IMR-90 (cell line): ENCODE results near the gene PGA4. TPM values are rescaled to one million over a fixed set of nuclear protein-coding genes. Genes with fewer than 3 reads are reported as not detected.

Source experiments
- ATAC-seq: fragments of 200-7000 bp; cut with Tn5 transposase; 2 replicates; pipeline ENCODE4 v1.9.1; 2020; ENCODE audit warnings: low read depth, mild to moderate bottlenecking, moderate library complexity
- BruUV-seq: library from RNA; stranded (reverse); fragments of 400-500 nt; replicated peaks from 2 replicates; lab custom pipeline; 2021; lab: Mats Ljungman, UMichigan
- CTCF ChIA-PET: fragments of 300-600 bp; formaldehyde crosslinking; extraction: SDS; loops from one replicate; lab custom pipeline; 2021; ENCODE audit warnings: antibody characterized with exemption; lab: Yijun Ruan, JAX
- POLR2A ChIA-PET: fragments of 300-600 bp; sonication (Branson Sonifier 250); formaldehyde crosslinking; loops from one replicate; lab custom pipeline; 2022; ENCODE audit warnings: antibody characterized with exemption; ENCODE audit not compliant: unreplicated experiment; lab: Charles Lee
- DNase-seq: peaks from one replicate; pipeline ENCODE4 v3.0.0; 2013
- H2AFZ ChIP-seq: replicated peaks from 2 replicates; pipeline ENCODE3; 2013; ENCODE audit warnings: low read length, mild to moderate bottlenecking; ENCODE audit not compliant: poor library complexity
- H2AK5ac ChIP-seq: 2 replicates; pipeline ENCODE4 v1.6.1; 2013; ENCODE audit warnings: low read depth, low read length, inconsistent platforms
- H2AK9ac ChIP-seq: replicated peaks from 2 replicates; pipeline ENCODE3; 2013; ENCODE audit warnings: mild to moderate bottlenecking, low read depth, low read length, moderate library complexity; ENCODE audit not compliant: poor library complexity
- H2BK120ac ChIP-seq: 2 replicates; pipeline ENCODE4 v1.6.1; 2013; ENCODE audit warnings: low read depth, low read length, inconsistent platforms
- H2BK15ac ChIP-seq: 3 replicates; pipeline ENCODE4 v1.6.1; 2013; ENCODE audit warnings: low read depth, low read length, inconsistent platforms
- H2BK20ac ChIP-seq: 2 replicates; pipeline ENCODE4 v1.6.1; 2013; ENCODE audit warnings: low read depth, mild to moderate bottlenecking, inconsistent platforms, low read length, moderate library complexity
- H2BK5ac ChIP-seq: 2 replicates; pipeline ENCODE4 v1.6.1; 2013; ENCODE audit warnings: mild to moderate bottlenecking, low read depth, low read length, inconsistent platforms; ENCODE audit not compliant: poor library complexity, severe bottlenecking
- H3K14ac ChIP-seq: replicated peaks from 2 replicates; pipeline ENCODE4 v1.6.1; 2013; ENCODE audit warnings: low read depth, low read length, inconsistent platforms
- H3K18ac ChIP-seq: 2 replicates; pipeline ENCODE4 v1.6.1; 2013; ENCODE audit warnings: low read depth, low read length, control low read depth
- H3K23ac ChIP-seq: 2 replicates; pipeline ENCODE4 v1.6.1; 2013; ENCODE audit warnings: low read depth, low read length, inconsistent platforms
- H3K27ac ChIP-seq: 2 replicates; pipeline ENCODE4 v1.5.1; 2013; ENCODE audit warnings: mild to moderate bottlenecking, control low read depth, low read length; ENCODE audit not compliant: insufficient read depth
- H3K27me3 ChIP-seq: 2 replicates; pipeline ENCODE4 v1.6.1; 2013; ENCODE audit warnings: low read length; ENCODE audit not compliant: control insufficient read depth, insufficient read depth
- H3K36me3 ChIP-seq: 2 replicates; pipeline ENCODE4 v1.6.1; 2013; ENCODE audit warnings: low read length, mixed read lengths; ENCODE audit not compliant: control insufficient read depth, insufficient read depth
- H3K4ac ChIP-seq: 2 replicates; pipeline ENCODE4 v1.6.1; 2013; ENCODE audit warnings: low read depth, low read length, inconsistent platforms
- H3K4me1 ChIP-seq: 2 replicates; pipeline ENCODE4 v1.6.1; 2013; ENCODE audit warnings: low read length, mixed read lengths; ENCODE audit not compliant: control insufficient read depth, insufficient read depth
- H3K4me2 ChIP-seq: 2 replicates; pipeline ENCODE4 v1.6.1; 2013; ENCODE audit warnings: low read depth, mild to moderate bottlenecking, control low read depth, low read length, moderate library complexity
- H3K4me3 ChIP-seq: 2 replicates; pipeline ENCODE4 v1.5.1; 2013; ENCODE audit warnings: low read depth, mild to moderate bottlenecking, control low read depth, low read length, moderate library complexity; ENCODE audit not compliant: insufficient read depth
- H3K56ac ChIP-seq: 2 replicates; pipeline ENCODE4 v1.6.1; 2013; ENCODE audit warnings: low read length, inconsistent platforms; ENCODE audit not compliant: insufficient read depth; ENCODE audit errors: extremely low read depth
- H3K79me1 ChIP-seq, 2 experiments: 2 replicates each; pipeline ENCODE4 v1.6.1; 2013; ENCODE audit warnings: low read length in 2 of 2, inconsistent platforms in 1 of 2, low read depth in 1 of 2
- H3K9ac ChIP-seq: 2 replicates; pipeline ENCODE4 v1.6.1; 2013; ENCODE audit warnings: low read depth, low read length, control low read depth
- H3K9me1 ChIP-seq: 2 replicates; pipeline ENCODE4 v1.6.1; 2013; ENCODE audit warnings: low read length, inconsistent platforms; ENCODE audit not compliant: insufficient read depth
- H3K9me3 ChIP-seq: 2 replicates; pipeline ENCODE4 v1.6.1; 2013; ENCODE audit warnings: low read length; ENCODE audit not compliant: control insufficient read depth, insufficient read depth
- H4K20me1 ChIP-seq: 2 replicates; pipeline ENCODE4 v1.6.1; 2013; ENCODE audit warnings: low read length, inconsistent platforms; ENCODE audit not compliant: insufficient read depth
- H4K5ac ChIP-seq: 2 replicates; pipeline ENCODE4 v1.6.1; 2013; ENCODE audit warnings: mild to moderate bottlenecking, low read depth, low read length, control low read depth
- H4K8ac ChIP-seq, 2 experiments: 2 replicates each; pipeline ENCODE4 v1.6.1; 2013; ENCODE audit warnings: low read depth in 2 of 2, low read length in 2 of 2, control low read depth in 1 of 2, inconsistent platforms in 1 of 2
- H4K91ac ChIP-seq: 2 replicates; pipeline ENCODE4 v1.6.1; 2013; ENCODE audit warnings: low read depth, low read length, inconsistent platforms; ENCODE audit not compliant: insufficient read depth
- CEBPB ChIP-seq: IDR thresholded peaks from 2 replicates; pipeline ENCODE4 v1.6.1; 2012; ENCODE audit warnings: low read depth, low read length, improper control_type of control experiment
- CHD1 ChIP-seq: IDR thresholded peaks from 2 replicates; pipeline ENCODE4 v1.6.1; 2012; ENCODE audit warnings: low read depth, low read length, improper control_type of control experiment
- FOS ChIP-seq: fragments of 150-350 bp; IDR thresholded peaks from 2 replicates; pipeline ENCODE4 v1.6.1; 2016; ENCODE audit warnings: low read depth, low read length
- MAFK ChIP-seq: IDR thresholded peaks from 2 replicates; pipeline ENCODE4 v1.6.1; 2012; ENCODE audit warnings: low read depth, low read length, improper control_type of control experiment
- MAZ ChIP-seq: IDR thresholded peaks from 2 replicates; pipeline ENCODE4 v1.6.1; 2012; ENCODE audit warnings: low read depth, mild to moderate bottlenecking, low read length, improper control_type of control experiment, moderate library complexity, borderline replicate concordance
- MXI1 ChIP-seq: IDR thresholded peaks from 2 replicates; pipeline ENCODE4 v1.6.1; 2012; ENCODE audit warnings: low read depth, mild to moderate bottlenecking, low read length, moderate library complexity, borderline replicate concordance
- NFE2L2 ChIP-seq: fragments of 150-350 bp; IDR thresholded peaks from 2 replicates; pipeline ENCODE4 v1.6.1; 2016; ENCODE audit warnings: low read depth, mild to moderate bottlenecking, low read length
- RAD21 ChIP-seq: IDR thresholded peaks from 2 replicates; pipeline ENCODE4 v1.6.1; 2012; ENCODE audit warnings: low read length, improper control_type of control experiment
- RCOR1 ChIP-seq: IDR thresholded peaks from 2 replicates; pipeline ENCODE4 v1.6.1; 2012; ENCODE audit warnings: mild to moderate bottlenecking, low read length, improper control_type of control experiment; ENCODE audit not compliant: insufficient replicate concordance
- SMC3 ChIP-seq: fragments of 150-350 bp; IDR thresholded peaks from 2 replicates; pipeline ENCODE4 v1.6.1; 2016; ENCODE audit warnings: low read depth, mild to moderate bottlenecking, antibody characterized with exemption, low read length, moderate library complexity
- WGBS, 2 experiments: methylation state at CpG; one replicate each; pipeline versions ENCODE4 v1.1.5 to v1.1.7; 2013; ENCODE audit warnings: missing lambda C conversion rate in 2 of 2; ENCODE audit not compliant: insufficient read length in 1 of 2; ENCODE audit errors: extremely low coverage in 2 of 2; 5-methylcytosine and 5-hydroxymethylcytosine counted together
- dilution Hi-C: fragments of 300-500 bp; cut with HindIII; formaldehyde crosslinking; loops from one replicate; pipeline ENCODE4 v1.14.3; 2018; ENCODE audit warnings: low sequenced_read_pairs; ENCODE audit not compliant: unreplicated experiment
- in situ Hi-C: fragments of 300-500 bp; cut with MboI; formaldehyde crosslinking; loops from 3 replicates; pipeline ENCODE4 v1.14.3; 2019; ENCODE audit warnings: low sequenced_read_pairs, inconsistent platforms, mixed read lengths
- intact Hi-C: fragments of 100-400 bp; cut with micrococcal nuclease; formaldehyde crosslinking; loops from 2 replicates; pipeline ENCODE4 v1.10.0; 2022
- polyA plus RNA-seq, 3 experiments: library from polyadenylated mRNA; depleted of rRNA; stranded (reverse); fragments of >200 nt; gene quantifications; 2 replicates each; pipeline ENCODE4 v1.2.3, GENCODE V29; 2012; ENCODE audit warnings: low replicate concordance in 1 of 3
- total RNA-seq: library from RNA; depleted of rRNA; stranded (reverse); fragments of >200 nt; gene quantifications from 2 replicates; pipeline ENCODE4 v1.2.3, GENCODE V29; 2012

The PGA4 gene
- total and polyA plus RNA-seq, 2 of the 4 experiments (the other 2 are of a cell fraction): not detected

DNA sequence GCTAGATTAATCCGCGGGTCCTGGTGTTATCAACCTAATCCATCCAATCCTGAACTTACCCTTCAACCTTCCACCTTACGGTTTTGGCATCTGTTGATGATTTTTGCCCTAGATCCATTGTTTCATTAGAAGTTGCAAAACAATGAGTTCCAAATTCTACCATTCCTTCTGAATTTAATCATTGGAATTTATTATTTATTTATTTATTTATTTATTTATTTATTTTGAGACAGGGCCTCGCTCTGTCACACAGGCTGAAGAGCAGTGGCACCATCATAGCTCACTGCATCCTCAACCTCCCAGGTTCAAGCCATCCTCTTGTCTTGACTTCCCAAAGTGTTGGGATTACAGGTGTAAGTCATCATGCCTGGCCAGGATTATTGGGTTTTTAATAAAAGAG is 40.7 kb upstream of the PGA4 start:
- Histone ChIP-seq H3K27me3 (peaks cover 5% of the 10 kb centered on the region), H4K5ac (no peak overlapping the region), H3K9me3 (no peaks in the 10 kb centered on the region), H2BK5ac (no peak overlapping the region), H3K79me1 (no peaks in the 10 kb centered on the region), H2AK9ac (no peak overlapping the region), H3K14ac (no peak overlapping the region), H2BK15ac (no peak overlapping the region), H4K20me1 (no peaks in the 10 kb centered on the region), H4K91ac (no peak overlapping the region), H3K36me3 (no peaks in the 10 kb centered on the region), H2BK120ac (no peak overlapping the region), H2AK5ac (no peak overlapping the region), H3K9ac (no peak overlapping the region), H3K56ac (no peak overlapping the region), H3K18ac (no peak overlapping the region), H4K8ac (no peak overlapping the region), H3K4me3 (no peak overlapping the region), H3K4me2 (no peak overlapping the region), H3K23ac (no peak overlapping the region), H2AFZ (no peak overlapping the region), H3K27ac (no peak overlapping the region), H3K9me1 (no peaks in the 10 kb centered on the region), H3K4ac (no peak overlapping the region), H3K4me1 (no peaks in the 10 kb centered on the region), H2BK20ac (no peak overlapping the region)
- dilution Hi-C loops: no loop called here
- ATAC-seq (no peak), DNase-seq (no peak)
- CTCF ChIA-PET: no interaction called here
- intact Hi-C loops: no loop called here
- in situ Hi-C loops: no loop called here
- POLR2A ChIA-PET: no interaction called here
- TF ChIP-seq CHD1 (no peak), FOS (no peak), NFE2L2 (no peak), RCOR1 (no peak), MAFK (no peak), CEBPB (no peak), MAZ (no peak), MXI1 (no peak), RAD21 (no peak), SMC3 (no peak)
- BruUV-seq: no TSS peak
- WGBS, 2 experiments: 67% methylated on average over 2 of the region's 4 CpGs; no CpG with 5 or more reads in 1 of the 2 experiments
